ENCODE measurements around the gene FZD4.
"Not testable (repeated sequence)": the region's sequence is repeated elsewhere in the genome, so short reads cannot be mapped to it uniquely, and the experiment has no call there.

Gene FZD4

DNA sequence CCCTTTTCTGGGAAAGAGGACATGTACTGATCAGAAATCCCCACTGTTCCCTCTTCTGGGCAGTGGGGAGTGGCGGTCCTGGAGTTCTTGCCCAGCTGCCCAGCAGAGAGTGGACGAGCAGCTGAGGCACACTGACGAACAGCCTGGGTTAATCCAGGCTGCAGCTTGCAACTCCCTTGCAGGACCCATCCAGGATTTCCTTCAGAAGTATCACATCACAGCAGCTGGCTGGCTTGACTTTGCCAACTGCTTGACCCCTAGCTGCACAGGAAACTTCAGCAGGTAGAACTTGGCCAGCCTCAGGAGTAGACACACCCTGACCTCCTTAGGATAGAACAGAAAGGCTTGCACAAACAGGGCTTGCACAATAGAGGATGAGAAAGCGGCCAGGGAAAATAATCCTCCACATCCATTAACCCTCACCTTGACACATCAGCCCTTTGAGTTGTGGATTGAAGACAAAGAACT lies 27.9 kb upstream of the FZD4 start:
- CTCF ChIA-PET, result interaction anchor here (1.4 to 1.6 kb wide), 2 partner anchors 38 to 307 kb away, joined by 4 read pairs; no protein-coding TSS in a partner anchor
- no peak for DNase-seq

DNA sequence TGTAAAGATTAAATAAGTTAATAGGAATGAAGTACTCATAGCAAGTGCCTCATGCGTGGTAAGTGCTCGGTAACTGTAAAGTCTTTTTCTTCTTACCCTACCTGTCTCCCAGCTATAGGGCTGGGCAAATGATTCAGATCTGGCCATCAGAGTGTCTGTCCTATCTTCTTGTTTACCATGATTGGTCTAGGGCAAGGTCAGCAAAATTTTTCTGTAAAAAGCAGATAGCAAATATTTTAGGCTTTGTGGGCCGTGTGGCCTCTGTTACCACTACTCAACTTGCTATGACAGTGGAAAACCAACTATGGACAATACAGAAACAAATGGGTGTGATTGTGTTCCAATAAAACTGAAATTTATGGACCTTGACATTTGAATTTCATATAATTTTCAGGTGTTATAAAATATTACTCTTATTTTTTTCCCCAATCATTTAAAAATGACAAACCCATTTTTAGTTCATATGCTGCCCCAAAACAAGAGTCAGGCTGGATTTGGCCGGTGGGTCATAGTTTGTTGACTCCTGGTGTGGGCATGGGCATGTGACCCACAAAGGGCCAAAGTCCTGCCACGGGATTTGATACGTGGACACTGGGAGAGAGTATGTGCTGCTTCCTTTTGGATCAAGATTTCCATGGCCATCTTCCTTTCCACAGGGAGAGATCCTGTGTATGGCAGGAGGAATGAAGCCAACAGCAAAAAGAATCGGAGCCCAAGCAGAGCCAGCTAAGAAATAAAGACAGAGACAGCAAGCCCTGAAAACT lies 26.8 kb upstream of the FZD4 start:
- H3K36me3 Mint-ChIP-seq, result no peaks in the 10 kb centered on the region
- CTCF ChIA-PET, result no interaction called here
- H3K4me1 Mint-ChIP-seq, result no peaks in the 10 kb centered on the region
- H3K27me3 Mint-ChIP-seq, result peaks cover 4% of the 10 kb centered on the region
- no peaks in the 10 kb centered on the region for H3K9me3 Mint-ChIP-seq
- no peak overlapping the region for H3K4me3 Mint-ChIP-seq
- DNase-seq, result no peak
- no peak overlapping the region for H3K27ac Mint-ChIP-seq

More for the DNA sequence above, 27.9 kb upstream of the FZD4 start:
- Mint-ChIP-seq H3K36me3 (no peaks in the 10 kb centered on the region), H3K9me3 (no peaks in the 10 kb centered on the region), H3K4me1 (no peaks in the 10 kb centered on the region), H3K4me3 (no peak overlapping the region), H3K27ac (no peak overlapping the region), H3K27me3 (peaks cover 4% of the 10 kb centered on the region)

DNA sequence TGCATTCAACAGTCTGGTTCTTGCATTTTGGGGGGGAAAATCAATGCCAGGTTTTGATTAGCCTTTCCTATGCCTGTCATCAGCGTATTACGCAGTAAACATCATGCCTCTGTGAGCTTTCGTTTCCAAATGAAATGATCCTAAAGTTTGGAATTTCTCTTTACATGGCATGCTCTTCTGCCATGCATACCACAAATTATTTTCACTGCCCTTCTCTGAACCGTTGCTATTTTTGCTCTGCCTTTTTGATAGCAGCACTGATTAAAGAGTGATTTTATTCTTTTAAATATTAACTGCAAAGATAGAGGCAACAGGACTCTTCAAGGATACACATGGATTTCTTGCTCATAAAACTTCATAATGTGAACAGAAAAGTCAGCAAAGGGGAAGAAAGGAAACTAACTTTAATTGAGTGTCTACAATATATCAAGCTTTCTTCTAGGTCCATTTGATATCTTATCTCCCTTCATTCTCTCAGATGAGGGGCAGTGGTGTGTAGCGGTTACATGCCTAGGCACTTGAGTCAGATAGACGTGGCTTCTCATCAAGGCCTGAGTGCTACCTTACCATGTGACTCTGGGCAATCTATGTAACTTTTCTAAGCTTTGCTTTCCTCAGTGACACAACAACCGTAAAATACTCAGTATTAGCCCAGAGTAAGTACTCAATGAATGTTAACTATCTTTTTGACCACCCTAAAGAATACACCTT lies 25.0 kb upstream of the FZD4 start:
- peaks cover 4% of the 10 kb centered on the region for H3K27me3 Mint-ChIP-seq
- no peaks in the 10 kb centered on the region for H3K36me3 Mint-ChIP-seq
- no peak for DNase-seq
- no peak overlapping the region for H3K27ac Mint-ChIP-seq
- H3K4me1 Mint-ChIP-seq, result no peaks in the 10 kb centered on the region
- H3K4me3 Mint-ChIP-seq, result no peak overlapping the region
- H3K9me3 Mint-ChIP-seq, result no peaks in the 10 kb centered on the region
- CTCF ChIA-PET, result interaction anchor here (0.7 to 1.1 kb wide), 3 partner anchors 40 to 310 kb away, joined by 3 to 4 read pairs (median 4); no protein-coding TSS in a partner anchor

DNA sequence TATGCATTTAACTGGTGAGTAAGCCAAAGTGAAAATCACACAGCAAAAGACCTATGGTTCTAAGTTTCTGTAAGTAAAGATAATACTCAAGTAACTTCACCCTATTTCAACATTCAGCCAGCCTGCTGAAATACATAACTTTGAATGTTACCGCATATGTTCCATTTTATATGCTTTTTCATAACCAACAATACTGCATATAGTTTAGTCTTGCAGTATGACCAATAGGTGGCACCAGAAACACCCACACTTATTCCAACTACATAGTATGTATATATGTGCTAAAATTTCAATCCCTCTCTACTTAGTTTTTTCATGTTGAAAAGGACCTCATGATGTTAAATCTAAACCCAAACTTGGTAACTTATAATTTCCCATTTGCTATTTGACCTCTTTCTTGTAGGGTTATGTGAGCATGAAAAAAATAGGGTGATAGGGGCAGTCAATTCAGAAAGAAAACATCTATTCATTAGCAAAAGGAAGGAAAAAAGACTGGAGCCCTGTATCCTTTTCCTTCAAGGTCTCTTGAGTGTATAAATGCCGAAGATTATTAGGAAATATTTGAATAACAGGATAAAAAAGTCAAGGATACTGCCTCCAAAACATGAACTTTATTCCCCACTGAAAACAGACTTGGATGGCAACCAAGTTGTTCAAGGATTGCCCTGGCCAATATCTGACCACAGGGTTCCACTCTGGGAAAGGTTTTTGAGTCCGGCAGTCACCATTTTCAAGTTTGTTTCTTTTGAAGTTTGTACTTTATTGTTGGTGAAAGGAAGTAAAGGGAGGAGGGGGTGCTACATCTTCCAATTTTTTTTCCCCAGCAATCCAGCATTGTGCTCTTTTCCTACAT lies 23.8 kb upstream of the FZD4 start:
- no peaks in the 10 kb centered on the region for H3K27me3 Mint-ChIP-seq
- H3K9me3 Mint-ChIP-seq, result no peaks in the 10 kb centered on the region
- CTCF ChIA-PET, result no interaction called here
- no peak overlapping the region for H3K27ac Mint-ChIP-seq
- no peak overlapping the region for H3K4me3 Mint-ChIP-seq
- DNase-seq, result no peak
- H3K36me3 Mint-ChIP-seq, result no peaks in the 10 kb centered on the region
- H3K4me1 Mint-ChIP-seq, result no peaks in the 10 kb centered on the region

DNA sequence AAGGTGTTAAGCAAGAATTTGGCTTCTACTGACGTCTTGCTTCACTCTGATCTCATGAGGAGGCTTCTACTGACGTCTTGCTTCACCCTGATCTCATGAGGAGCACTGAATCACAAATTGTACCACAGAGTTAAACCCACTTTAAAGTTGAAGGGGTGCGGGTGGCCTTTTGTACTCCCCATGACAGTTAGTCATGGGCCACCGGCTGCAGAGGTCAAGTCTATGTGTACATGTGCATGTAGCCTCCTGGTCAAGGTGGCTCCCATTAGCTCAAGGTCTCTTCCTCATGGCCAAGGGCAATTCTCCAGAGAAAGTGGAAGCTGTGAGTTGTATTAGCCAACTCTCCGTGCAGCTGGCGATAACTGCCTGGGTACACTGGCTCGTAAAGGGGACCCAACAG lies 23.1 kb upstream of the FZD4 start:
- CTCF ChIA-PET, result interaction anchor here (0.6 kb wide), 1 partner anchor 62 kb away, joined by 3 read pairs; no protein-coding TSS in a partner anchor
- Mint-ChIP-seq H3K9me3 (peaks cover 4% of the 10 kb centered on the region), H3K27ac (no peak overlapping the region), H3K4me1 (no peaks in the 10 kb centered on the region), H3K4me3 (no peak overlapping the region), H3K27me3 (no peaks in the 10 kb centered on the region), H3K36me3 (no peaks in the 10 kb centered on the region)
- DNase-seq, result no peak

DNA sequence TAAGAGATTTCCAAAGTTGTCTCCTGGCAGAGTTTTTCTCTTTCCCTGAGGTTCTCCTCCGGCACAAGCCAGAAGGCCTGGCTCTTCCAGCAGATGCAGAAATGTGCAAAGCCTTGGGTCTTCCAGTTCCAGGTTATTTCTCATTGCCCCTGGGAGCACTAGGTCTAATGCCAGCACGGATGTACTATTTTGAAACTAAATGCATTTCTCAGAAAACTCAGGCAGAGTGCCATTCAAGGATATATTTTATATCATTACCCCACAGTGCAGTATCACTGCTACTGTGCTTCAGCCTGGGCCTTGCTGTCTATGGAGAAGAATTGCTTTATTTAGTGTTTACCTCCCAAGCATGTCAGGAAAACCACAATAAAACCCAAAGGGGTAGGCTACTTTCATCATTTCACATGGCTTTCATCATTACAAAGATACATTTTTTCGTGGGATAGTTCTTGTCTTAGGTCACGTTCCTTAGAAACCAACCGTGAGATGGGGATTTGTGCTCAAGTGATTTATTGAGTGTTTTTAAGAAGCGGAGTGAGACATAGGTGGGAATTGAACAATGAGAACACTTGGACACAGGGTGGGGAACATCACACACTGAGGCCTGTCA lies 22.4 kb upstream of the FZD4 start:
- CTCF ChIA-PET, result interaction anchor here (0.6 to 1.5 kb wide), 3 partner anchors 23 to 308 kb away, joined by 3 to 4 read pairs (median 3); no protein-coding TSS in a partner anchor
- no peak for DNase-seq
- H3K36me3 Mint-ChIP-seq, result no peaks in the 10 kb centered on the region
- H3K4me1 Mint-ChIP-seq, result no peaks in the 10 kb centered on the region
- peaks cover 9% of the 10 kb centered on the region for H3K9me3 Mint-ChIP-seq
- no peak overlapping the region for H3K4me3 Mint-ChIP-seq
- H3K27ac Mint-ChIP-seq, result no peak overlapping the region
- no peaks in the 10 kb centered on the region for H3K27me3 Mint-ChIP-seq

DNA sequence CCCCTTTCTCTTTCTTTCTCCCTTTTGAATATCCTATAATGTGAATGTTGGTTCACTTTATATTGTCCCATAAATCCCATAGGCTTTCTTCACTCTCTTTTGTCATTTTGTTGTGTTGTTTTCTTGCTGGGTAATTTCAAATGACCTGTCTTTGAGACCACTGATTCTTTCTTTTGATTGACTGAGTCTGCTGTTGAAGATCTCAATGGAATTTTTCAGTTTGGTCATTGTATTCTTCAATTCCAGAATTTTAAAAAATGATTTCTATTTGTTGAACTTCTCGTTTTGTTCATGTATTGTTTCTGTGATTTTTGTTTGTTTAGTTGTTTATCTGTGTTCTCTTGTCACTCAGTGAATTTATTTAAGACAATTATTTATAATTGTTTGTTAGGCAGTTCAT lies 17.5 kb upstream of the FZD4 start:
- H3K36me3 Mint-ChIP-seq, result no peaks in the 10 kb centered on the region
- H3K4me1 Mint-ChIP-seq, result no peaks in the 10 kb centered on the region
- H3K9me3 Mint-ChIP-seq, result peaks cover 10% of the 10 kb centered on the region
- H3K4me3 Mint-ChIP-seq, result no peak overlapping the region
- DNase-seq, result no peak
- no peak overlapping the region for H3K27ac Mint-ChIP-seq
- CTCF ChIA-PET, result interaction anchor here (1.4 kb wide), 1 partner anchor 39 kb away, joined by 3 read pairs; no protein-coding TSS in a partner anchor
- H3K27me3 Mint-ChIP-seq, result peaks cover 6% of the 10 kb centered on the region

DNA sequence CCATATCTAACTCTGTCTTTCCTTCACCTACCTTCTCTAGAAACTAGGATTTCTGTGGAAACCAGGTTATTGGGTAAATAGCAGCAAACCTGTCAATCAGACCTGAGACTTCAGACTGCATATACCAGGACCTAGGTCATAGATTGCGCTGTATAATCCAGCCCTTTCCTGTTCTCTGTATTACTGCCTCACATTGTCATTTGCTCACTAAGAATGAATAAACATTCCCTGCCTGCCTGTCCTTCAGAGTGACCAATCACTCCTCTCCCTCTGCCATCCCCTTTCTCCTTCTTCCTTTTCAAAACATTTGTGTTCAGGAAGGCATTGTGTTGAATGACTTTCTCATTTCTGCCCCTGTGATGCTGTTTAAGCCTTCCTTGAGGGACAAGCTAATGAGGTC lies 14.1 kb upstream of the FZD4 start:
- Mint-ChIP-seq H3K4me3 (no peak overlapping the region), H3K9me3 (peaks cover 10% of the 10 kb centered on the region), H3K4me1 (no peaks in the 10 kb centered on the region), H3K27ac (no peak overlapping the region), H3K36me3 (no peaks in the 10 kb centered on the region), H3K27me3 (peaks cover 8% of the 10 kb centered on the region)
- CTCF ChIA-PET, result no interaction called here
- no peak for DNase-seq

DNA sequence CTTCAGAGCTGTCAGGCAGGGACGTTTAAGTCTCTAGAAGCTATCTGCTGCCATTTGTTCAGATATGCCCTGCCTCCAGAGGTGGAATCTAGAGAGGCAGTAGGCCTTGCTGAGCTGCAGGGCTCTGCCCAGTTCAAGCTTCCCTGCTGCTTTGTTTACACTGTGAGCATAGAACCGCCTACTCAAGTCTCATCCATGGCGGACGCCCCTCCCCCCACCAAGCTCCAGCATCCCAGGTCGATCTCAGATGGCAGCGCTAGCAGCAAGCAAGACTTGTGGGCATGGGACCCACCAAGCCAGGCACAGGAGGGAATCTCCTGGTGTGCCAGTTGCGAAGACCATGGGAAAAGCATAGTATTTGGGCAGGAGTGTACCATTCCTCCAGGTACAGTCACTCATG lies 12.4 kb upstream of the FZD4 start:
- H3K36me3 Mint-ChIP-seq, H3K9me3 Mint-ChIP-seq, DNase-seq, H3K4me3 Mint-ChIP-seq, H3K27ac Mint-ChIP-seq, H3K4me1 Mint-ChIP-seq, H3K27me3 Mint-ChIP-seq, CTCF ChIA-PET: not testable (repeated sequence)

DNA sequence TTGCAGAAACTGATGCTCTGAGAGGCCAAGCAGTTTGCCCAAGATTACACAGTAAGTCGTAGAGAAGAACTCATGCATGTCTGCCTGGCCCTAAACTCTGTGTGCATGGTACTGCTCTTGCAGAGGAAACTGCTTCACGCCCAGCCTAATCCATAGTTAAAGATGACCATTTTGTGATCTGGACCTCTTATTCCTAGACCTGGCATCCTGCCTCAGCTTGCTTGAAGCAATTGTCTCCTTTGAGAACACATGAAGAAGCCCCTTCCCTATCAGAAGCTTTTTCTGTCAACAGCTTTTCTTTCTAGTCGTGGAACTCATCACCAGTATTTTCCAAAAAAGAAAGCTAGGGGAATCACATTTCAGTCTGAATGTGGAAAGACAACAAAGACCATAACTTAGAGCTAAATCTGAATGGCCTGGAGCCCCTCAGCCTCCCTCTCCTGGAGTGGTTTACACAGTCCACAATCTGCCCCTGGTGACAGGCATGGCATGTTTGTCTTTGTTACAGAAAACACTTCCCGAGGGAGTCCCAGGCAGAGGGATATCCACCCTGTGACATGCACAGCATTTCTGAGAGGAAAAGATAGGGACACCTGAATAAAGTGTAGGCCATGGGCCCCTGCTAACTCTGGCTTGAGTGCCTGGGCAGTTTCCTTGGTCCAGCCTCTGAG lies 2.9 kb upstream of the FZD4 start:
- peaks cover 17% of the 10 kb centered on the region for H3K4me1 Mint-ChIP-seq
- DNase-seq, result no peak
- H3K4me3 Mint-ChIP-seq, result no peak overlapping the region
- no peaks in the 10 kb centered on the region for H3K9me3 Mint-ChIP-seq
- no peak overlapping the region for H3K27ac Mint-ChIP-seq
- CTCF ChIA-PET, result interaction anchor here (1.0 to 2.2 kb wide), 4 partner anchors 15 to 186 kb away, joined by 3 to 12 read pairs (median 4); no protein-coding TSS in a partner anchor
- H3K27me3 Mint-ChIP-seq, result peaks cover 54% of the 10 kb centered on the region
- no peaks in the 10 kb centered on the region for H3K36me3 Mint-ChIP-seq

DNA sequence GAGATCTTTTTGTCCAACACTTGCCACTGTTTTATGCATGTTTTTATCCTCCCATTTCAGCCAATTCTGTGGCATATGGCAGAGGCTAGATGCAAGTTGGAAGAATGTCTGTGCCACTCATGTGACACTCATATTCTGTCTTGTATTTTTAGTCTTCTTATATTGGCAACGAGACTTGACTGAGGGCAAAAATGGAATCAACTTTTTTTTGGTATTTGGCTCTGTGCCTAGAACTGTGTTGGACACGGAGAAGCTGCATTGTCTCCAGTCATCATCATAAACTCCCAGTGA lies 1.7 kb upstream of the FZD4 start:
- H3K36me3 Mint-ChIP-seq, result no peaks in the 10 kb centered on the region
- H3K27me3 Mint-ChIP-seq, result peaks cover 63% of the 10 kb centered on the region
- no peaks in the 10 kb centered on the region for H3K9me3 Mint-ChIP-seq
- no peak for DNase-seq
- peaks cover 17% of the 10 kb centered on the region for H3K4me1 Mint-ChIP-seq
- CTCF ChIA-PET, result no interaction called here
- no peak overlapping the region for H3K4me3 Mint-ChIP-seq
- no peak overlapping the region for H3K27ac Mint-ChIP-seq

DNA sequence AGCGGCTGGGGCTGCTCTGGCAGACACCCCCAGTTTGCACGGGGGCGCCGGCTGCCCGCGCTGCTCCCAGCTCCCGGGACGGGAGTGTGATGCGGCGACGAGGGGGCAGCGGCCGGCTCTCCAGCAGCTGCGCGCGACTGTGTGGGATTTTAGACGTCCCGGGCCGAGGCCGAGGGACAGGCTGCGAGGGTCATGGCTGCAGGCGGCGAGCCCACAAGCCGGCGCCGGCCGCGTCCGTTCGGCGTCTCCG lies 159 bp downstream of the FZD4 start:
- CTCF ChIA-PET, result interaction anchor here (1.2 to 1.6 kb wide), 2 partner anchors 22 to 335 kb away, joined by 3 to 5 read pairs; no protein-coding TSS in a partner anchor
- Mint-ChIP-seq H3K36me3 (no peaks in the 10 kb centered on the region), H3K4me3 (no peak overlapping the region), H3K4me1 (peaks cover 17% of the 10 kb centered on the region), H3K9me3 (no peaks in the 10 kb centered on the region), H3K27ac (no peak overlapping the region), H3K27me3 (peaks cover 77% of the 10 kb centered on the region)
- no peak for DNase-seq

DNA sequence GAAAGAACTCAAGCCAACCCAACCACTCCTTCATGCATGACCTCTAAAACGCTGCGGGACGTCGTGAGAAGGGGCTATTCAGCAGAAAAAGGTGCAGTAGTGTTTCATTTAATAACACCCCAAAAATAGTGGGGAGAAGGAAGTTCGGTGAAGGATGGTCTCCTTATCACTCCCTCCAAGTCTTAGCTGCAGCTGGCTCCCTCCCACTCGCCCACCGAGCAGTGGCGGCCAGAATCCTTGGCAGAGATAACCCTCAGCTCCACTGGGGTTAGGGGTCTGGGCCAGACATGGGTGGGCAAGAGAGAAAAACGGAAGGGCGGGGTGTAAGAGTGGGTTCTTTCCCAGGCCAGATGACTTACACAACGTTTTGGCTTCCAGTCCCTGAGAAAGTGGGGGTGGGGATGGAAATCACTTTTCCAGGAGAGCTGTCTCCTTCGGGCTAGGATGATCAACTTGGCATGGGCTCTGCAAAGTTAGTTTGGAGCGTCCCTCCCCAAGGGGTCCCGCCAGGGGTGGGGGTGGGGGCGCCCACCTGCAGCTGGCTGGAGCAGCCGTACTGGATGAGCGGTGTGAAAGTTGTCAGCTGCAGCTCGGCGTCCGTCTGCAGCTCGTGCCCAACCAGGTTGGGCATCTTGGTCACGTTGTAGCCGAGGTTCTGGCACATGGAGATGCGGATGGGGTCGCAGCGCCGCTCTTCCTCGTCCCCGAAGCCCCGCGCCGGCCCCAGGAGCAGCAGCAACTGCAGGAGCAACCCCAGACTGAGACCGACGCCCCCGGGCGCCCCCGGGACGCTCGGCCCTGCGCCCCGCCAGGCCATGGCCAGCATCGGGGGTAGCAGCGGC lies 705 bp downstream of the FZD4 start:
- Mint-ChIP-seq H3K4me1 (peaks cover 17% of the 10 kb centered on the region), H3K27ac (no peak overlapping the region), H3K36me3 (no peaks in the 10 kb centered on the region), H3K9me3 (no peaks in the 10 kb centered on the region), H3K27me3 (peaks cover 77% of the 10 kb centered on the region), H3K4me3 (peak overlapping the region; percentile 36)
- no peak for DNase-seq
- CTCF ChIA-PET, result interaction anchor here (1.2 to 1.6 kb wide), 2 partner anchors 23 to 335 kb away, joined by 3 to 5 read pairs; no protein-coding TSS in a partner anchor
